ENCODE results near the gene USP9Y.

- TF ChIP-seq CTCF (IDR thresholded peaks at IDR 0.05; ENCODE audit: low read depth, low read length, poor library complexity, severe bottlenecking) = peak; percentile 9
- TF ChIP-seq EZH2phosphoT487 (IDR thresholded peaks at IDR 0.05; ENCODE audit: borderline replicate concordance, low read length) = no peak
These were observed 108.0 kb downstream of the USP9Y start for GRCh38 chrY:12809034-12809433.
